DMS53 (cell line): Measurements from ENCODE around the gene SBNO2.
"Not testable (repeated sequence)": the region's sequence is repeated elsewhere in the genome, so short reads cannot be mapped to it uniquely, and the experiment has no call there.

Experiments used
- DNase-seq: peaks from one replicate; lab custom pipeline; 2025; lab: John Stamatoyannopoulos, UW

The SBNO2 gene

GRCh38 chr19:1173845-1174809, at the start of gene SBNO2:
Gene SBNO2 (minus strand): TSS chr19:1174268. CDS start chr19:1154276, 19,992 bp downstream.
- peak; percentile 88 for DNase-seq

- peak; percentile 46 for DNase-seq
Measured at GRCh38 chr19:1223018-1223855, 49.2 kb upstream of the SBNO2 start.

- no peak for DNase-seq
Measured at GRCh38 chr19:1222394-1222793, 48.3 kb upstream of the SBNO2 start.

GRCh38 chr19:1221904-1222255, 47.8 kb upstream of the SBNO2 start:
- DNase-seq = no peak

- peak; percentile 61 for DNase-seq
Measured at GRCh38 chr19:1220976-1221903, 47.2 kb upstream of the SBNO2 start.

GRCh38 chr19:1220477-1220930, 46.4 kb upstream of the SBNO2 start:
- peak; percentile 32 for DNase-seq

- DNase-seq = no peak
Measured at GRCh38 chr19:1219786-1220476, 45.9 kb upstream of the SBNO2 start.

GRCh38 chr19:1218751-1219567, 44.9 kb upstream of the SBNO2 start:
- no peak for DNase-seq

- DNase-seq = no peak
Measured at GRCh38 chr19:1217366-1217765, 43.3 kb upstream of the SBNO2 start.

GRCh38 chr19:1216756-1217155, 42.7 kb upstream of the SBNO2 start:
- DNase-seq = no peak

- DNase-seq = no peak
Measured at GRCh38 chr19:1214862-1215731, 41.0 kb upstream of the SBNO2 start.

GRCh38 chr19:1214299-1214861, 40.3 kb upstream of the SBNO2 start:
- no peak for DNase-seq

GRCh38 chr19:1213391-1214286, 39.6 kb upstream of the SBNO2 start:
- DNase-seq = no peak

- no peak for DNase-seq
Measured at GRCh38 chr19:1211494-1212234, 37.6 kb upstream of the SBNO2 start.

- DNase-seq = no peak
Measured at GRCh38 chr19:1210227-1210538, 36.1 kb upstream of the SBNO2 start.

- not testable (repeated sequence) for DNase-seq
Measured at GRCh38 chr19:1208830-1209229, 34.8 kb upstream of the SBNO2 start.

GRCh38 chr19:1206864-1207450, 32.9 kb upstream of the SBNO2 start:
- DNase-seq = peak; percentile 33
